Skin epidermis (tissue), 12 donors: ENCODE measurements around the gene ERC2.

Experiments used
- H3K27ac ChIP-seq, 21 experiments: fragments of 200-600 bp; sonication (generic) in 11 of 21; one replicate each; pipeline ENCODE4 v1.5.0; 2020; ENCODE audit warnings: mild to moderate bottlenecking in 3 of 21, inconsistent platforms in 2 of 21, moderate library complexity in 2 of 21
- H3K4me3 ChIP-seq, 7 experiments: fragments of 200-600 bp; sonication (generic) in 2 of 7; one replicate each; pipeline ENCODE4 v1.5.0; 2020; ENCODE audit warnings: inconsistent platforms in 2 of 7, mild to moderate bottlenecking in 2 of 7, moderate library complexity in 1 of 7

Gene ERC2

DNA sequence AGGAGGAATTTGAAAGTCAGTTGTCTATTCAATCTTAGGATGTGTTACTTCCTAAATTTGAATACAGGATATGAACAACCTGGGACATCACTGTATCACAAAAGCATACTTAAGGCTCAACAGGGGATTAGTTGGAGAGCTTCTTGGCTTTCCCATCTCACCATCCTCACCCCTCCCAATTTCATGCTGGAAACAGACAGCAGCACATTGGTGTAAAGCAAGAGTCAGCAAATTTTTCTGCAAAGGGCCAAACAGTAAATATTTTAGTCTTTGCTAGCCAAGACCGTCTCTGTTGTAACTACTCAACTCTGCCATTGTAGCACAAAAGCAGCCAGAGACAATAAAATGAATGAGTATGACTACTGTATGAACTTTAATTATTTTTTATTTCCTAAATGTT, 94.9 kb downstream of the ERC2 start:
- H3K4me3 ChIP-seq, result no peak overlapping the region
- H3K27ac ChIP-seq, result no peak overlapping the region

DNA sequence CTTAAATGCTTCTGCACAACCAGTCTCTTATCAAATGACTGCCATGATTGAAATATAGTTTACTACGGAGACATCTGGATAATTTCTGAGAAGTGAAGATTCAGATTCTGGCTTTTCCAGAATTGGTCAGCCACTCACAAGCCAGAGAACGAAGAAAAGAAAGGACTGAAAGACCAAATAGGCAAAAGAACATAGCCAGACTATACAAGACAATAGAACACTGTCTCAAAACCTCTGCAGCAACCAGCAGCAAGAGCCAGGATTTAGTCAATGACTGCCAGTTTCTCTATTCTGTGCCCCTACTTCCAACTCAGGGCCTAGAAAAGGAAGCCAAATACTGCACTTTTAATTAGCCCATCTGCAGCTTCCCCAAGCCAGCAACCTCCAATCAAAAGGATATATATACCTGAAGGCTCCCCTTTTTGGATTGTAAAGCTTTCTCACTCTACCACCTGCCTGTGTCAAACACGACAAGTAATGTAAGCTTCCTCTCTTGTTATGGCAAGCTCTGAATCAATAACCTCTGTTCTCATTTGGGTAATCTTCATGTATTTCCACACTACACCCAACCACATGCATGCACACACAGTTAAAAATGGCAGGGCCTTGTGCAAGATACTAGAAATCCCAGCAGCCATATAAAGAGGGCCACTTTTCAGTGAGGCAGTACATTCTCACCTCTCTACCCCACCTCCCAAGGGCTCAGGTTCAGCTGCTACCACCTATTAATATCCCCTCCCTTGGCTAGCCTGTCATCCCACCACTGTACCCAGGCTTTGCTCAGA, 97.1 kb downstream of the ERC2 start:
- H3K27ac ChIP-seq, result no peak overlapping the region
- no peak overlapping the region for H3K4me3 ChIP-seq

DNA sequence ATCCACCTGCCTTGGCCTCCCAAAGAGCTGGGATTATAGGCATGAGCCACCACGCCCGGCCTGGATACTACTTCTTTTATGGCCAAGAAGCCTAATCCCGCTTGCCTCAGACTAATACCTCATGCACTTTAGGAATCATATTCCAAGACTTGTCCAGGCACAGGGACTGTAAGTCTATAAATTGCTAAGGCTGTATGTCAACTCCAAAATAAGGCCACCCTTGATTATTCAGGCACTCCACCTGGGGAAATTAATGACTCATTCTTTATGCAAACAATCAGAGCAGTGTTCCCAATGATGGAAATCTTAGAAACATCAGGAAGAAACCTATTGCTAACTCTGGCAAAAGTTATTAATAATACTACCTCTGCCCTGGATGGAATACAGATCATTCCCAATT, 98.4 kb downstream of the ERC2 start:
- H3K27ac ChIP-seq, result no peak overlapping the region
- no peak overlapping the region for H3K4me3 ChIP-seq

DNA sequence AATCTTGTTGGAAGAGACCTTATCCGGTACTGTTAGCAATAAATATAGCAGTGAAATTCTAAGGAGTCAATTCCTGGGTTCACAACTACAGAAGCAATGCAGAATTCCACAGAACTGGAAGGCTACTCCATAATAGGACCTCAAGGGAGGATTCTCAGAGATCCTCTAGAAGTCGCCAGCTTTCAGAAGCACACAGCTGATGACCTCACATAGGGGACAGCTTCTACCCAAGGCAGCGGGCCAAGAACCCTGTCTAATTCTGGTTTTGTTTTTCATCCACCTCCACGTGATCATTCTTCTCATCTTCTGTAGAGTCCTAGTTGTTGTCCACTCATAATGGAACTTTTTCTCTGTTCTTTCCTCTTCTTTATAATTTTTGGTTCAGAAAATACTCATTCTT, 99.4 kb downstream of the ERC2 start:
- no peak overlapping the region for H3K27ac ChIP-seq

GRCh38 chr3:56366641-56367162, 101.6 kb downstream of the ERC2 start:
- no peak overlapping the region for H3K27ac ChIP-seq

More for the DNA sequence above, 99.4 kb downstream of the ERC2 start:
- no peak overlapping the region for H3K4me3 ChIP-seq

GRCh38 chr3:56365905-56366640, 102.2 kb downstream of the ERC2 start:
- H3K4me3 ChIP-seq, result no peak overlapping the region
- no peak overlapping the region for H3K27ac ChIP-seq

More at GRCh38 chr3:56366641-56367162, 101.6 kb downstream of the ERC2 start:
- H3K4me3 ChIP-seq, result no peak overlapping the region

DNA sequence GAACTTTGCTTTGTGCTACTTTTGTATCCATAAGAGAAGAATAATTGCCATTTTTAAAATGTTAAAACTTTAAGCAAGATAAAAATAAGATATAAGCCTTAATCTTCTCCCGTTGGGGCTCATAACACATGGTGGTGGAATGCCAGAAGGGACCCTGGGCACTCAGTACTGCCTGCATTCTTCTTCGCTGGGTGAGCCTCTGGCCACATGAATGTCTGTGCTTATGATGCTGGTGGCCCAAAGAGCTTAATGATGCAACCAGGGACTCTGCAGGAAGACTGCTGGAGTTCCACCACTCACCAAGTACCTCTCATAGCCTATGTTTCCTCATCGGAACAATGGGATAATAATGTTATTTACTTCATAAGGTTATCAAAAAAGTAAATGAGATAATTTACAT, 103.6 kb downstream of the ERC2 start:
- Histone ChIP-seq H3K27ac (no peak overlapping the region), H3K4me3 (no peak overlapping the region)

DNA sequence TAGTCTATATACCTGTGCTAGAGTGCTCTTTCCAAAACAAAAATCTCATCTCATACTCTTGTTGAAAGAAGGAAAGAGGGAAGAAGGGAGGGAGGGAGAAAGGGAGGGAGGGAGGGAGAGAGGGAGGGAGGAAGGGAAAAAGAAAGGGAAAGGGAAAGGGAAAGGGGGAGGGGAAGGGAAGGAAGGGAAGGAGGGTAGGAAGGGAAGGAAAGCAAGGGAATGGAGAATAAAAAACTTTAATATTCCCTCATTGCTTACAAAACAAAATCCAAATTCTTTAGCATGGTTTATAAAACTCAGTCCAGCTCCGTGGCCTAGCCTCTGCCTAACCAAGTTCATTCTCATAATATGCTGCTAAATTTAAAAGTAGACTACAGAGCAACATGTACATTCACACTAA, 104.5 kb downstream of the ERC2 start:
- no peak overlapping the region for H3K4me3 ChIP-seq
- no peak overlapping the region for H3K27ac ChIP-seq

- Histone ChIP-seq H3K27ac (no peak overlapping the region), H3K4me3 (no peak overlapping the region)
Measured at GRCh38 chr3:56361731-56362130, 106.5 kb downstream of the ERC2 start.

GRCh38 chr3:56357266-56357665, 111.0 kb downstream of the ERC2 start:
- H3K4me3 ChIP-seq, result no peak overlapping the region
- no peak overlapping the region for H3K27ac ChIP-seq

GRCh38 chr3:56356808-56357207, 111.5 kb downstream of the ERC2 start:
- Histone ChIP-seq H3K4me3 (no peak overlapping the region), H3K27ac (no peak overlapping the region)

DNA sequence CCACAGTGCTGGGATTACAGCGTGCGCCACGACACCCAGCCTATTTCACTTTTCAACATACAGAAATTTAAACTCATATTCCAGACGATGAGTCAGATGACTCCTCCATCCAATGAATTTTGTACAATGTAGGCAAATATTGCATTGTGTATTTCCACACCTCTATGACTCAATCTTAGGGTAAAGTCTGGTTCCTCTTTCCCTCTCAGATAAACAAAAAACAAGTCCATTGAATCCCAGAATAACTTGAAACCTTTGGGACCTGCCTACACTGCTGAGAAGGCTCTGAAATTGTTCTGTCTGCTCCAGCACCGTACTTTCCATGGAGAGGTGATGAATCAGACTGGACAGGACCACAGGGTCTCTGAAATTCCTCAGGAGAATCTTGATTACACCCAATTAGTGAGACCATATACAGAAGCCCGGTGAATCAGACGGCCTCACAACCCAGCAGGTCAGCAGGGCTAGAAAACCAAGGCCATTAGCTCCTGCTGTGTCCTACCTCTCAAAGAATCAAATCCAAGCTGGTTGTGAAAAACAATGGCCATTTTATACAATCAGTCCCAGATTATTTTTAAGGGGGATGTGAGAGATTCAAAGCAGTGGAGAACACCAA, 112.6 kb downstream of the ERC2 start:
- H3K27ac ChIP-seq, result no peak overlapping the region
- H3K4me3 ChIP-seq, result no peak overlapping the region

DNA sequence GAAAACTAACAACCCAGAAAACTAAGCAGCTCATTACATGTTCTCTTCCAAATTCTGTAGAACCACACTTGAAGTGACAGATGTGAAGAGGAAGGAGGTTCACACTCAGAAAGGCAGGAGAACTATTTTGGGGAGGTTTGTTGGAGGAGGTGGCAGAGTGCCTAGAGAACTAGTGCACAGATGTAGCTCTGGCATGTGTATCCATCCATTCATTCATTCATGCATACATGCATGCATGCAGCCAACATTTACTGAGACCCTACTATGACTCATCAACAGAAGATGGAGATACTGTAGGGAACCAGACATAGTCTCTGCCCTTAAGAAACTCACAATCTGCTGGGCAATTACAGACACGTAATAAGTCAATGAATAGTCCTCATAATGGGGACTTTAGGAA, 116.7 kb downstream of the ERC2 start:
- H3K27ac ChIP-seq, result no peak overlapping the region
- no peak overlapping the region for H3K4me3 ChIP-seq

DNA sequence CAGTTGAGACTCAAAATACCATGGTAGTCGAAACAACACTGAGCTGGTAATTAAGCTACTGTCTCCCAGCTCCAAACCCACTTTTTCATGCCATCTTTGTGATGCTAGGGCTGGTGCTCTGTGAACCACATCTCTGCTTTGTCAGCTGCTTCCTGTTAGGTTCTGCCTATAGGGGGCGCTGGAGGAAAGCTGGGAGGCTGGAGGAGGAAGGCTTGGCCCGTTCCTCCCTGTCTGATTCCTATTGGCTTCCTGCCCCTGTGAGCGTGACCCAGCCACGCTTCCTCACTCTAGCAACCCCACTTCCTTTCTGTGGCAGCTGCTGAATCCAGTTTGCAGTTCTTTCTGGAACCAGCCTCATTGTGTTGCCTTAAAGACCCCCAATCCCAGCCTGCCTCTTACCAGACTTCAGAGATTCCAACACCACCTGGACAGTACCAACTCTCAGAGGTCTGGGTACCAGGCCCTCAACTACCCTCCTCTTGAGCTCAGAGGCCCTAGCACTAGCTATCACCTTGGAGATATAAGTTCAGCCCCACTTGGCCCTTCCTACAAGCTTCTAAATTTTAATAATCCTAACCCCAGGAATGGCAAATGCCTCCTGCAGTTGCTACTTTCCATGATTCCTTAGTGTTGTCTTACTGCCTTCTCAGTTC, 120.9 kb downstream of the ERC2 start:
- Histone ChIP-seq H3K27ac (no peak overlapping the region), H3K4me3 (no peak overlapping the region)

DNA sequence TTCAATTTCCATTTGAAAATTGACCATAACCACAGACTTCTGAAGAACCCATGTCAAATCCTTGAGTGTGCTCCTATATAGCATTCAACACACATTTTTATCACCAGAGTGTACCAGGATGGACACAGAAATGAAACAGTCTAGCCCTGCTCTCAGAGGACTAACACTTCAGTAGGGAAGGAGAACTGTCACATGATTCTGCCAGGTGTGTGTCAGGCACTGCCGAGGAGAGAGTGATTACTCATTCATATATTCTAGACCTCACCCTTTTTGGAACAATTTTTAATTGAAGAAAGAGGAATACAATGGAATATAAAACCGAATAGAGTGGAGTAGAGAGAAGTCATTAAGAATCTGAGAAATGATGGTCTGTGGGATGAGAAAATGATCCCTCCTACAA, 125.8 kb downstream of the ERC2 start:
- no peak overlapping the region for H3K27ac ChIP-seq
- H3K4me3 ChIP-seq, result no peak overlapping the region

GRCh38 chr3:56339671-56340070, 128.6 kb downstream of the ERC2 start:
- H3K27ac ChIP-seq, result no peak overlapping the region

DNA sequence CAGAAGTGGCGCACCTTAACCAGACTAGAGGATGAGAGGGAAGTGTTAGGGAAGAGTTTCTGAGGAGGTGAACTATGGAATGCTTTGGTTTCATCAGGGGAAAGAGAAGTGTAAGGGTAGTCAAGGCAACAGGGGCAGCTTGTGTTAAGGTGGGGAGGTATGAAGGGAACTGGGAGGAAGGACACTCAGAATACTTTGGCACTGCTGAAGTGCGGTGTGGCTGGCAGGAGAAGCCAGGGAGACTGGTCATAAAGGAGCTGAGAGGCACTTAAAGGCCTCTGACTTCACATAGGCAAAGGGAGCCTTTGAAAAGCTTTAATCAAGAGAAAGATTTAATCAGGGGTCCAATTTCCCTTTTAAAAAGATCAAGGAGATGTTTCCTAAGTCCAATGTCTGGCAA, 129.0 kb downstream of the ERC2 start:
- no peak overlapping the region for H3K27ac ChIP-seq
- no peak overlapping the region for H3K4me3 ChIP-seq

More at GRCh38 chr3:56339671-56340070, 128.6 kb downstream of the ERC2 start:
- no peak overlapping the region for H3K4me3 ChIP-seq

GRCh38 chr3:56336023-56336422, 132.2 kb downstream of the ERC2 start:
- no peak overlapping the region for H3K4me3 ChIP-seq
- H3K27ac ChIP-seq, result no peak overlapping the region

GRCh38 chr3:56324473-56324872, 143.8 kb downstream of the ERC2 start:
- Histone ChIP-seq H3K27ac (no peak overlapping the region), H3K4me3 (no peak overlapping the region)

GRCh38 chr3:56323986-56324420, 144.3 kb downstream of the ERC2 start:
- Histone ChIP-seq H3K4me3 (no peak overlapping the region), H3K27ac (no peak overlapping the region)
